ENCODE results near the gene UTP11.

GRCh38 chr1:38046333-38046883, 33.9 kb downstream of the UTP11 start, which contains the start of gene POU3F1:
- no peak for TF ChIP-seq POLR2A (IDR thresholded peaks at IDR 0.05)
- no peak for TF ChIP-seq EP300 (IDR thresholded peaks at IDR 0.05)
- TF ChIP-seq, protein P1, sequence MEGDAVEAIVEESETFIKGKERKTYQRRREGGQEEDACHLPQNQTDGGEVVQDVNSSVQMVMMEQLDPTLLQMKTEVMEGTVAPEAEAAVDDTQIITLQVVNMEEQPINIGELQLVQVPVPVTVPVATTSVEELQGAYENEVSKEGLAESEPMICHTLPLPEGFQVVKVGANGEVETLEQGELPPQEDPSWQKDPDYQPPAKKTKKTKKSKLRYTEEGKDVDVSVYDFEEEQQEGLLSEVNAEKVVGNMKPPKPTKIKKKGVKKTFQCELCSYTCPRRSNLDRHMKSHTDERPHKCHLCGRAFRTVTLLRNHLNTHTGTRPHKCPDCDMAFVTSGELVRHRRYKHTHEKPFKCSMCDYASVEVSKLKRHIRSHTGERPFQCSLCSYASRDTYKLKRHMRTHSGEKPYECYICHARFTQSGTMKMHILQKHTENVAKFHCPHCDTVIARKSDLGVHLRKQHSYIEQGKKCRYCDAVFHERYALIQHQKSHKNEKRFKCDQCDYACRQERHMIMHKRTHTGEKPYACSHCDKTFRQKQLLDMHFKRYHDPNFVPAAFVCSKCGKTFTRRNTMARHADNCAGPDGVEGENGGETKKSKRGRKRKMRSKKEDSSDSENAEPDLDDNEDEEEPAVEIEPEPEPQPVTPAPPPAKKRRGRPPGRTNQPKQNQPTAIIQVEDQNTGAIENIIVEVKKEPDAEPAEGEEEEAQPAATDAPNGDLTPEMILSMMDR (IDR thresholded peaks at IDR 0.05): no peak
- TF ChIP-seq POLR2AphosphoS5 (IDR thresholded peaks at IDR 0.05): no peak
